Osteoblast (primary cell): Measurements from ENCODE around the gene CTDSP1. TPM values are rescaled to one million over a fixed set of nuclear protein-coding genes. Genes with fewer than 3 reads are reported as not detected.

Experiments used
- DNase-seq: peaks from one replicate; pipeline ENCODE4 v3.0.0; 2011; ENCODE audit warnings: low spot score, mixed read lengths; ENCODE audit not compliant: insufficient read length; ENCODE audit errors: missing footprints
- H2AFZ ChIP-seq: 2 replicates; pipeline ENCODE4 v1.6.0; 2011; ENCODE audit warnings: mild to moderate bottlenecking, low read length
- H3K27ac ChIP-seq: 2 replicates; pipeline ENCODE4 v1.5.1; 2011; ENCODE audit warnings: mild to moderate bottlenecking, low read depth, low read length, moderate library complexity
- H3K27me3 ChIP-seq: 2 replicates; pipeline ENCODE4 v1.6.0; 2012; ENCODE audit warnings: mild to moderate bottlenecking, control low read depth, inconsistent platforms, low read length, moderate library complexity; ENCODE audit not compliant: insufficient read depth
- H3K36me3 ChIP-seq: 2 replicates; pipeline ENCODE4 v1.5.1; 2011; ENCODE audit warnings: mild to moderate bottlenecking, low read length, control low read depth, moderate library complexity; ENCODE audit not compliant: insufficient read depth
- H3K4me1 ChIP-seq: 2 replicates; pipeline ENCODE4 v1.5.1; 2011; ENCODE audit warnings: mild to moderate bottlenecking, low read length, control low read depth, moderate library complexity; ENCODE audit not compliant: insufficient read depth
- H3K4me2 ChIP-seq: 2 replicates; pipeline ENCODE4 v1.6.0; 2011; ENCODE audit warnings: mild to moderate bottlenecking, low read length; ENCODE audit not compliant: insufficient read depth
- H3K4me3 ChIP-seq: fragments of 200-600 bp; sonication (generic); 3 replicates; pipeline ENCODE4 v1.5.1; 2012; ENCODE audit warnings: mild to moderate bottlenecking, low read length, inconsistent platforms; ENCODE audit not compliant: insufficient read depth
- H3K79me2 ChIP-seq: 2 replicates; pipeline ENCODE4 v1.6.0; 2012; ENCODE audit warnings: mild to moderate bottlenecking, low read length, control low read depth, inconsistent platforms; ENCODE audit not compliant: insufficient read depth
- H3K9me3 ChIP-seq: 2 replicates; pipeline ENCODE4 v1.5.1; 2011; ENCODE audit warnings: low read depth, low read length, control low read depth
- H4K20me1 ChIP-seq: 2 replicates; pipeline ENCODE4 v1.6.0; 2012; ENCODE audit warnings: mild to moderate bottlenecking, low read length, control low read depth; ENCODE audit not compliant: insufficient read depth
- CTCF ChIP-seq: IDR thresholded peaks from 2 replicates; pipeline ENCODE4 v1.5.1; 2011; ENCODE audit warnings: mild to moderate bottlenecking, low read depth, low read length, moderate library complexity; ENCODE audit errors: extremely low read depth
- total RNA-seq: library from RNA; depleted of rRNA; stranded (reverse); fragments of >200 nt; gene quantifications from 2 replicates; pipeline ENCODE4 v1.2.3, GENCODE V29; 2012

Gene CTDSP1
- total RNA-seq, 1 donor: 71.7 TPM

GRCh38 chr2:218422403-218423086, 22.9 kb downstream of the CTDSP1 start:
- no peak for TF ChIP-seq CTCF
- Histone ChIP-seq H3K36me3 (no peaks in the 10 kb centered on the region), H3K27ac (no peak overlapping the region), H3K4me3 (no peak overlapping the region), H3K27me3 (no peaks in the 10 kb centered on the region), H3K4me1 (no peaks in the 10 kb centered on the region), H4K20me1 (no peaks in the 10 kb centered on the region), H3K4me2 (no peak overlapping the region), H2AFZ (no peak overlapping the region), H3K9me3 (no peaks in the 10 kb centered on the region), H3K79me2 (no peaks in the 10 kb centered on the region)
- DNase-seq: peak; percentile 53

- no peaks in the 10 kb centered on the region for H3K9me3 ChIP-seq
- no peak overlapping the region for H3K4me3 ChIP-seq
- no peaks in the 10 kb centered on the region for H3K79me2 ChIP-seq
- TF ChIP-seq CTCF: no peak
- no peak overlapping the region for H2AFZ ChIP-seq
- no peaks in the 10 kb centered on the region for H3K27me3 ChIP-seq
- H3K27ac ChIP-seq: no peak overlapping the region
- no peak overlapping the region for H3K4me2 ChIP-seq
- H4K20me1 ChIP-seq: no peaks in the 10 kb centered on the region
- H3K36me3 ChIP-seq: no peaks in the 10 kb centered on the region
- no peak for DNase-seq
- no peaks in the 10 kb centered on the region for H3K4me1 ChIP-seq
These were observed 23.9 kb downstream of the CTDSP1 start for GRCh38 chr2:218423584-218423983.

- Histone ChIP-seq H3K27me3 (no peaks in the 10 kb centered on the region), H4K20me1 (no peaks in the 10 kb centered on the region), H3K4me3 (no peak overlapping the region), H3K79me2 (no peaks in the 10 kb centered on the region), H2AFZ (no peak overlapping the region), H3K4me1 (no peaks in the 10 kb centered on the region), H3K36me3 (no peaks in the 10 kb centered on the region), H3K4me2 (no peak overlapping the region), H3K27ac (no peak overlapping the region), H3K9me3 (no peaks in the 10 kb centered on the region)
- peak; percentile 55 for DNase-seq
- TF ChIP-seq CTCF: no peak
These were observed 25.9 kb downstream of the CTDSP1 start for GRCh38 chr2:218425531-218425930.

- Histone ChIP-seq H3K79me2 (no peaks in the 10 kb centered on the region), H3K4me1 (no peaks in the 10 kb centered on the region), H3K4me3 (no peak overlapping the region), H4K20me1 (no peaks in the 10 kb centered on the region), H3K4me2 (no peak overlapping the region), H3K27me3 (peaks cover 6% of the 10 kb centered on the region), H3K9me3 (no peaks in the 10 kb centered on the region), H3K36me3 (no peaks in the 10 kb centered on the region), H3K27ac (no peak overlapping the region), H2AFZ (no peak overlapping the region)
- DNase-seq: peak; percentile 36
- no peak for TF ChIP-seq CTCF
These were observed 28.1 kb downstream of the CTDSP1 start for GRCh38 chr2:218427741-218428140.
